Measurements from ENCODE around the gene PASD1.
"Not testable (repeated sequence)": the region's sequence is repeated elsewhere in the genome, so short reads cannot be mapped to it uniquely, and the experiment has no call there.

GRCh38 chrX:151562485-151562884 is 990 bp upstream of the PASD1 start:
- not testable (repeated sequence) for TF ChIP-seq ELK4 (IDR thresholded peaks at IDR 0.05; ENCODE audit: borderline replicate concordance, low read depth, low read length); CTCF (tag by site-specific recombination; IDR thresholded peaks at IDR 0.05); ZNF776 (tag by site-specific recombination; IDR thresholded peaks at IDR 0.05; ENCODE audit: borderline replicate concordance)

Data from HEK293 (cell line).